Measurements from ENCODE around the gene ULK1.
A peak's percentile ranks its signal among the peaks of the same experiment; 100 is the strongest.

Gene ULK1

GRCh38 chr12:131905081-131905629 lies 10.7 kb downstream of the ULK1 start:
- H3K9me3 ChIP-seq = no peaks in the 10 kb centered on the region
- DNase-seq = peak in 1 of 2 donors; percentile 60
- no peak overlapping the region for H3K4me3 ChIP-seq
- peaks cover 22 to 67% (median 47%) of the 10 kb centered on the region in 3 donors for H3K36me3 ChIP-seq
- H3K4me1 ChIP-seq = peaks cover 0 to 49% (median 36%) of the 10 kb centered on the region in 4 donors
- H3K27ac ChIP-seq = no peak overlapping the region
- H3K27me3 ChIP-seq = no peaks in the 10 kb centered on the region
- TF ChIP-seq CTCF (IDR thresholded peaks at IDR 0.05) = no peak
- intact Hi-C loops (cut with DNase I; ENCODE audit: low total_unique reads) = no loop called here

- H3K4me1 ChIP-seq = peaks cover 0 to 44% (median 31%) of the 10 kb centered on the region in 4 donors
- no peak overlapping the region for H3K27ac ChIP-seq
- H3K4me3 ChIP-seq = no peak overlapping the region
- no peaks in the 10 kb centered on the region for H3K27me3 ChIP-seq
- peak in 1 of 2 donors; percentile 60 for DNase-seq
- peaks cover 27 to 67% (median 47%) of the 10 kb centered on the region in 3 donors for H3K36me3 ChIP-seq
- no peak for TF ChIP-seq CTCF (IDR thresholded peaks at IDR 0.05)
- no peaks in the 10 kb centered on the region for H3K9me3 ChIP-seq
- intact Hi-C loops (cut with DNase I; ENCODE audit: low total_unique reads) = no loop called here
Measured at GRCh38 chr12:131905630-131906091, 11.2 kb downstream of the ULK1 start.

DNA sequence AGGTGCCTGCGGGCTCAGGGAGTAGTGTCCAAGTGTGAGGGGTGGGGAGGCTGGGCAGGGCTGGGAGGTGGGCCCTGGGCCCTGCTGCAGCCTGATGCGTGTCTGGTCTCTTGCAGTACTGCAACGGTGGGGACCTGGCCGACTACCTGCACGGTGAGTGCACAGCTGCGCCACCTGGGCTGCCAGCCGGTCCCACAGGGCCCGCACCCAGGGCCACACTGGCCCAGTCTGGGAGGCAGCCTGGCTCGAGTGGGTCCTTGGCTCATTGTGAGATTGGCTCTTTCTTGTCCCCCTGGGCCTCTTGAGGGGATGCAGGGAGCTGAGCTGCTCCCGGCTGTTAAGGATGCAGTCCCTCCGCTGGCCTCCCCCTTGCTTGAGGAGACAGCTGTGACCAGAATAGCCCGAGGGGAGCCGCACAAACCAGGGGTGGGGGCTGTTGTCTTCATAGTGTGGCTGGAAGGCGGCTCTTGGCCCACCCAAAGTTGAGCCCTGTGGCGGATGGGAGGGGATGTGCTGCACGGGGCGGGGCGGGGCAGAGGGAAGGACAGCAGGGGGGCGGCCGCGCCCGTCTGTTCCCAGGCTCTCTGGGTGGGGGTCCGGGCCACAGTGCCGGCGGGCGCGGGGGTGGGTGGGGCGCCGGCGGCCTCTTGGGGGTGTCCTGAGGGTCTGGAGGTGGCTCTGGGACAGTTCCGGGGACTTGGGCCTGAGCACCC lies 13.1 kb downstream of the ULK1 start:
- no peak for TF ChIP-seq CTCF (IDR thresholded peaks at IDR 0.05)
- Histone ChIP-seq H3K27me3 (no peaks in the 10 kb centered on the region), H3K27ac (no peak overlapping the region), H3K4me1 (peaks cover 5 to 37% (median 26%) of the 10 kb centered on the region in 4 donors), H3K36me3 (peaks cover 40 to 84% (median 63%) of the 10 kb centered on the region in 3 donors), H3K4me3 (no peak overlapping the region), H3K9me3 (no peaks in the 10 kb centered on the region)
- intact Hi-C loops (cut with DNase I; ENCODE audit: low total_unique reads) = no loop called here
- DNase-seq = peak; percentile 14 to 59

GRCh38 chr12:131908092-131909080 lies 14.0 kb downstream of the ULK1 start:
- Histone ChIP-seq H3K4me1 (peaks cover 6 to 33% (median 23%) of the 10 kb centered on the region in 4 donors), H3K9me3 (no peaks in the 10 kb centered on the region), H3K27me3 (no peaks in the 10 kb centered on the region), H3K36me3 (peaks cover 46 to 84% (median 71%) of the 10 kb centered on the region in 3 donors), H3K4me3 (no peak overlapping the region), H3K27ac (no peak overlapping the region)
- peak; percentile 17 to 66 for DNase-seq
- intact Hi-C loops (cut with DNase I; ENCODE audit: low total_unique reads) = no loop called here
- no peak for TF ChIP-seq CTCF (IDR thresholded peaks at IDR 0.05)

- Histone ChIP-seq H3K4me1 (peaks cover 6 to 27% (median 18%) of the 10 kb centered on the region in 4 donors), H3K4me3 (no peak overlapping the region), H3K27me3 (no peaks in the 10 kb centered on the region), H3K36me3 (peaks cover 54 to 90% (median 79%) of the 10 kb centered on the region in 3 donors), H3K9me3 (no peaks in the 10 kb centered on the region), H3K27ac (no peak overlapping the region)
- no peak for TF ChIP-seq CTCF (IDR thresholded peaks at IDR 0.05)
- intact Hi-C loops (cut with DNase I; ENCODE audit: low total_unique reads) = no loop called here
- peak; percentile 13 to 62 for DNase-seq
Measured at GRCh38 chr12:131909081-131909751, 14.8 kb downstream of the ULK1 start.

All from tibial artery (tissue), 4 donors.